SK-N-SH (cell line): Measurements from ENCODE around the gene NWD2.

ENCODE experiments used
- CTCF ChIP-seq: fragments of 200-600 bp; sonication (generic); IDR thresholded peaks from 2 replicates; pipeline ENCODE4 v1.6.1; 2017; ENCODE audit warnings: antibody characterized with exemption, mild to moderate bottlenecking, moderate library complexity
- MAX ChIP-seq: IDR thresholded peaks from 2 replicates; pipeline ENCODE4 v1.4.0; 2012; ENCODE audit warnings: low read depth
- POLR2AphosphoS5 ChIP-seq: IDR thresholded peaks from 2 replicates; pipeline ENCODE4 v1.6.1; 2012; ENCODE audit warnings: low read depth, low read length
- REST ChIP-seq: IDR thresholded peaks from 2 replicates; pipeline ENCODE4 v1.6.1; 2012; ENCODE audit warnings: mild to moderate bottlenecking, low read depth, low read length, moderate library complexity
- SIN3A ChIP-seq: IDR thresholded peaks from 2 replicates; pipeline ENCODE4 v1.6.1; 2012; ENCODE audit warnings: low read depth, mild to moderate bottlenecking, low read length, moderate library complexity, borderline replicate concordance

GRCh38 chr4:37453281-37453998 lies 208.9 kb downstream of the NWD2 start:
- TF ChIP-seq SIN3A (no peak), CTCF (0 out of 2 replicates have a peak, but pooled peaks have one; percentile 24), POLR2AphosphoS5 (no peak), MAX (no peak; the same call in 1 of the 2 replicates), REST (no peak)
